SK-N-MC (cell line): ENCODE results near the gene MOV10.

ENCODE experiments used
- DNase-seq: peaks from one replicate; pipeline ENCODE4 v3.0.0-alpha.2; 2011; ENCODE audit warnings: low read depth, low spot score
- H3K27ac ChIP-seq: fragments of 200-600 bp; sonication (generic); 2 replicates; pipeline ENCODE4 v1.5.1; 2016; ENCODE audit warnings: mixed run types
- H3K36me3 ChIP-seq: fragments of 200-600 bp; sonication (generic); 2 replicates; pipeline ENCODE4 v1.6.1; 2017; ENCODE audit warnings: antibody characterized with exemption, low read length, mixed read lengths; ENCODE audit not compliant: insufficient read depth
- H3K4me3 ChIP-seq: fragments of 200-600 bp; sonication (generic); 2 replicates; pipeline ENCODE4 v1.5.1; 2016
- H3K9ac ChIP-seq: fragments of 200-600 bp; sonication (generic); 2 replicates; pipeline ENCODE4 v1.8.0; 2017; ENCODE audit warnings: mixed run types, mixed read lengths; ENCODE audit not compliant: insufficient read length
- H3K9me3 ChIP-seq: fragments of 200-600 bp; sonication (generic); 2 replicates; pipeline ENCODE4 v1.6.1; 2017; ENCODE audit warnings: low read depth, mild to moderate bottlenecking, antibody characterized with exemption, low read length, moderate library complexity, mixed read lengths
- EZH2 ChIP-seq: fragments of 200-600 bp; sonication (generic); IDR thresholded peaks from one replicate; pipeline ENCODE4 v1.6.1; 2017; ENCODE audit warnings: antibody characterized with exemption
- FOXP2 ChIP-seq: optimal IDR thresholded peaks from 2 replicates; pipeline ENCODE3; 2011; ENCODE audit warnings: mild to moderate bottlenecking, moderate library complexity; ENCODE audit not compliant: insufficient read depth; ENCODE audit errors: extremely low read length, control extremely low read depth
- POLR2AphosphoS5 ChIP-seq: IDR thresholded peaks from 2 replicates; pipeline ENCODE4 v1.6.1; 2012; ENCODE audit warnings: mild to moderate bottlenecking, low read depth, low read length, borderline replicate concordance

MOV10 gene

GRCh38 chr1:112692681-112693080 lies 18.2 kb downstream of the MOV10 start:
- Histone ChIP-seq H3K9me3 (no peaks in the 10 kb centered on the region), H3K4me3 (no peak overlapping the region), H3K36me3 (peaks cover 69% of the 10 kb centered on the region), H3K27ac (no peak overlapping the region), H3K9ac (no peak overlapping the region)
- no peak for DNase-seq
- TF ChIP-seq FOXP2: no peak
- no peak for TF ChIP-seq POLR2AphosphoS5
- TF ChIP-seq EZH2: no peak

GRCh38 chr1:112693821-112694220 lies 19.4 kb downstream of the MOV10 start:
- no peak for DNase-seq
- no peak overlapping the region for H3K4me3 ChIP-seq
- H3K9ac ChIP-seq: no peak overlapping the region
- H3K9me3 ChIP-seq: no peaks in the 10 kb centered on the region
- H3K27ac ChIP-seq: no peak overlapping the region
- TF ChIP-seq FOXP2 (no peak), POLR2AphosphoS5 (no peak), EZH2 (no peak)
- H3K36me3 ChIP-seq: peaks cover 81% of the 10 kb centered on the region

DNA sequence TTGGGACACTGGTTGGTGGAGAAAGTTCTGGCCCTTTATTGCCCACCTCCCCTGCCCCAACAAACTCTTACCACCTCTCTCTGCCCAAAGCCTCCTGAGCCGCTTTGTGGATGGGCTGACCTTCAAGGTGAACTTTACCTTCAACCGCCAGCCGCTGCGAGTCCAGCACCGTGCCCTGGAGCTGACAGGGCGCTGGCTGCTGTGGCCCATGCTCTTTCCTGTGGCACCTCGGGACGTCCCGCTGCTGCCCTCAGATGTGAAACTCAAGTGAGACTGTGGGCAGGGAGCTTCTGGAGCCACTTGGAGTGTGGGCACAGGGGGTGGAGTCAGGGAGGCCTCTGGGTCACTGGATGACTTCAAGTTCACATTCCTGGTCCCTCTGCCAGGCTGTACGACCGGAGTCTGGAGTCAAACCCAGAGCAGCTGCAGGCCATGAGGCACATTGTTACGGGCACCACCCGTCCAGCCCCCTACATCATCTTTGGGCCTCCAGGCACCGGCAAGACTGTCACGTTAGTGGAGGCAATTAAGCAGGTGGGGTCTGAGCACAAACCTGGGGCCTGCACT lies 20.0 kb downstream of the MOV10 start:
- Histone ChIP-seq H3K9me3 (no peaks in the 10 kb centered on the region), H3K9ac (no peak overlapping the region), H3K36me3 (peaks cover 83% of the 10 kb centered on the region), H3K27ac (no peak overlapping the region), H3K4me3 (no peak overlapping the region)
- no peak for DNase-seq
- TF ChIP-seq POLR2AphosphoS5: no peak

DNA sequence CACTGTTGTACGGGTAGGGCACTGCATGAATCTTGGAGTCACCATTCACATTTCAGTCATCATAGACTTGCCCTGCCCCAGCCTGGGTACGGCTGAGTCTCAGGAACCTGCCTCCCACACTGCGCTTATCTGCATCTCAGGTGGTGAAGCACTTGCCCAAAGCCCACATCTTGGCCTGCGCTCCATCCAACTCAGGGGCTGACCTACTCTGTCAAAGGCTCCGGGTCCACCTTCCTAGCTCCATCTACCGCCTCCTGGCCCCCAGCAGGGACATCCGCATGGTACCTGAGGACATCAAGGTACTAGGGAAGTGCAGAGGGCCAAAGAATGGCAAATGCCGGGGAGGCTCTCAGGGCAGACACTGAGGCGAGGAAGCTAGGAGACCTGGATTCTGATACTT lies 20.8 kb downstream of the MOV10 start:
- no peak for DNase-seq
- Histone ChIP-seq H3K9me3 (no peaks in the 10 kb centered on the region), H3K4me3 (no peak overlapping the region), H3K27ac (no peak overlapping the region), H3K36me3 (peaks cover 84% of the 10 kb centered on the region), H3K9ac (no peak overlapping the region)
- no peak for TF ChIP-seq POLR2AphosphoS5
- no peak for TF ChIP-seq EZH2
- TF ChIP-seq FOXP2: no peak

DNA sequence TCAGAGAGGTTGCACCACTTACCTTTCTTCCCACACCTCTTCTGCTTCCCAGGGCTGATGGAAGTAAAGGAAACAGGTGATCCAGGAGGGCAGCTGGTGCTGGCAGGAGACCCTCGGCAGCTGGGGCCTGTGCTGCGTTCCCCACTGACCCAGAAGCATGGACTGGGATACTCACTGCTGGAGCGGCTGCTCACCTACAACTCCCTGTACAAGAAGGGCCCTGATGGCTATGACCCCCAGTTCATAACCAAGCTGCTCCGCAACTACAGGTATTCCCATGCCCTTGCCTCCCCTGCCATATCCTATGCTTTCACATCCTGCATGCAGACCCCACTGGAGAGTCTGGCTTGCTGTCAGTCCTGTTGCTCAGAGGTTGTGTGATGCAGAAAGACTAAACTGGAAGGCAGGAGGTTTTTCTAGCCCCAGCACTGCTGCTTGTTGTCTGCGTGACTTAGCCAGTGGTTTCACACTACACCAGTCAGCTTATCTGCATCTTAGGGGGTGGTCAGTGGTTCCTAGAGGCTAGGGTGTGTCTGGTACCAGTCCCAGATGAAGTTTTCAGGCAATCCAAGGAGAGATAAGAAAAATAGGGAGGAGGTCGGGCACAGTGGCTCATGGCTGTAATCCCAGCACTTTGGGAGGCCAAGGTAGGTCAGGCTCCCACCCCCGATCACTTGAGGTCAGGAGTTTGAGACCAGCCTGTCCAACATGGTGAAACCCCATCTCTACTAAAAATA lies 22.3 kb downstream of the MOV10 start:
- no peak overlapping the region for H3K4me3 ChIP-seq
- no peak for DNase-seq
- H3K9me3 ChIP-seq: no peaks in the 10 kb centered on the region
- peaks cover 82% of the 10 kb centered on the region for H3K36me3 ChIP-seq
- no peak overlapping the region for H3K27ac ChIP-seq
- H3K9ac ChIP-seq: no peak overlapping the region
- TF ChIP-seq FOXP2 (no peak), POLR2AphosphoS5 (no peak), EZH2 (no peak)

DNA sequence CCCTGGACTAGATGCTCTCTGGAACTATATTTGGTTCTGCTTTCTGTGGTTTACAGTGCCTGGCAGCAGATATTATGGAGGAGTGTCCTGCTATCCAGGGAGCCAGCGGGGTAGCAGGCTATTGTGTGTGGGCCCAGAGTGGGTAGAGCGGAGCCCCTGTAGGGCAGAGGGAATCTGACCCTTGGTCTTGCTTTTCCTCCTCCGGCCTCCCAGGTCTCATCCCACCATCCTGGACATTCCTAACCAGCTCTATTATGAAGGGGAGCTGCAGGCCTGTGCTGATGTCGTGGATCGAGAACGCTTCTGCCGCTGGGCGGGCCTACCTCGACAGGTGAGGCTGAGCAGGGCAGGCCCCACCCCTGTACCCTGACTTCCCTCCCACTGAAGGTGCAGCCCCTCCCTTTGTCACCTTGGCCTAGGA lies 23.3 kb downstream of the MOV10 start:
- no peak for DNase-seq
- H3K9ac ChIP-seq: no peak overlapping the region
- no peaks in the 10 kb centered on the region for H3K9me3 ChIP-seq
- H3K4me3 ChIP-seq: no peak overlapping the region
- TF ChIP-seq EZH2 (no peak), FOXP2 (no peak), POLR2AphosphoS5 (no peak)
- no peak overlapping the region for H3K27ac ChIP-seq
- peaks cover 73% of the 10 kb centered on the region for H3K36me3 ChIP-seq

DNA sequence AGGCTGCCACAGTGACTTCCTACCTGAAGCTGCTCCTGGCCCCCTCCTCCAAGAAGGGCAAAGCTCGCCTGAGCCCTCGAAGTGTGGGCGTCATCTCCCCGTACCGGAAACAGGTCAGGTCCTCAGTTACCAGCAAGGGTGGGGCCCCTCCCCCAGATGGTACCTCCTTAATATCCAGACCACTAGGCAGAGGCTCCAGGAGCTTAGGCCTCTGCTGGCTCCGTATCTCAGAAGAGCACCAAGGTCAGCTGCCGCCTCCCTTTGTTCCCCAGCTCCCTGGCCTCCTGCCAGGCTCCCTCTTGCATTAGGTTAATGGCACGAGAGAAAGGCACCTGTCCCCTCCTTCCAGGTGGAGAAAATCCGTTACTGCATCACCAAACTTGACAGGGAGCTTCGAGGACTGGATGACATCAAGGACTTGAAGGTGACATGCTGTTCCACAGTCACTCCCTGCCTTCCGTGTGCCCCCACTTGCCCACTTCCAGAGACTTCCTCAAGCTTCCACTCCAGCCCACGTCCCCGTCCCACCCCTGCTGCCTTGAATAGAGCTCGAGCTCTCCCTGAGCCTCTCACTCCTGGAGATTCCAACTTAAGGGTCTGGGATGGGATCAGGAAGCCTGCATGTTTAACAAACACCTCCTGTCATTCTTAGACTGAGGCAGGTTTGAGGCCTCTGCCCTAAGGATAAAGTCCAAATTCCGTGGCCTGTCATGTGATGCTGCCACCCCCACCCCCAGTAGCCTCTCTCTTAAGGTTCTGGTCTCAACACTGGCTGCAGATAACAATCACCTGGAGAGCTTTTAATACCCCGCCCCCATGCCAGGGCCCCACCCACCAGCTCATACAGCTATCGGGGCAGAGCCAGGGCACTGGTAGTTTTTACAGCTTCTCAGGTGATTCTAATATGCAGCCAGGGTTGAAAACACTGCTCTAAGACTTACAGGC lies 24.2 kb downstream of the MOV10 start:
- Histone ChIP-seq H3K9ac (no peak overlapping the region), H3K36me3 (peaks cover 67% of the 10 kb centered on the region), H3K4me3 (no peak overlapping the region), H3K27ac (peak overlapping the region; percentile 54; the same call in 1 of the 2 replicates), H3K9me3 (no peaks in the 10 kb centered on the region)
- DNase-seq: no peak
- TF ChIP-seq POLR2AphosphoS5 (no peak), FOXP2 (no peak), EZH2 (no peak)

DNA sequence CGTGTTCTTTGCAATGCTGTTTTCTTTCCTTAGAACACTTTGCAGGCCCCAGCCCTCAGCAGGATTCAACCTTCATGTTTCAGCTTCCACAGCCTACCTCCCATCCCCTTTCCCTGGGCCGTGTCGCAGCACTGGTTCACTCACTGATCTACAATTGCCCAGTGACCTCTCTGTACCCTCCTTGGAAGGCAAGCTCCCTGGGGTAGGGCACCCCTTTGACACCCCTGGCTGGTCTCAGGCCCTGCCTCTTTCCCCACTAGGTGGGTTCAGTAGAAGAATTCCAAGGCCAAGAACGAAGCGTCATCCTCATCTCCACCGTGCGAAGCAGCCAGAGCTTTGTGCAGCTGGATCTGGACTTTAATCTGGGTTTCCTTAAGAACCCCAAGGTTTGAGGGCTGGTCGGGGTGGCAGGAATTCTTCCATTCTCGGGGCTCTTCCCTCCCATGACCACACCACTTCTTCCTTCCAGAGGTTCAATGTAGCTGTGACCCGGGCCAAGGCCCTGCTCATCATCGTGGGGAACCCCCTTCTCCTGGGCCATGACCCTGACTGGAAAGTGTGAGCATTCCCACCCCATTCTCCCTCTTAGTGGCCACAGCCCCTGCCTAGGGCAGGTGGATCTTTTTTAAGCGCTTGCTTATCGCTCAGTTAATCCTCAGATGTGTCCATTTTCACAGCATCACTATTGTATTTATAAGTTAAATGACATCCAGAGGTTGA lies 25.1 kb downstream of the MOV10 start:
- TF ChIP-seq POLR2AphosphoS5: no peak
- no peak for TF ChIP-seq EZH2
- TF ChIP-seq FOXP2: no peak
- peak overlapping the region; percentile 86 for H3K27ac ChIP-seq

More for the DNA sequence above, 25.1 kb downstream of the MOV10 start:
- peak overlapping the region; percentile 54 for H3K9ac ChIP-seq
- no peak overlapping the region for H3K4me3 ChIP-seq
- H3K9me3 ChIP-seq: no peaks in the 10 kb centered on the region
- H3K36me3 ChIP-seq: peaks cover 59% of the 10 kb centered on the region
- no peak for DNase-seq
